ENCODE measurements around the gene TMEM132A. TPM values are rescaled to one million over a fixed set of nuclear protein-coding genes. Genes with fewer than 3 reads are reported as not detected.

The TMEM132A gene
- polyA plus RNA-seq, 1 of the 3 experiments (the other 2 are of a cell fraction) = 66.9 TPM

DNA sequence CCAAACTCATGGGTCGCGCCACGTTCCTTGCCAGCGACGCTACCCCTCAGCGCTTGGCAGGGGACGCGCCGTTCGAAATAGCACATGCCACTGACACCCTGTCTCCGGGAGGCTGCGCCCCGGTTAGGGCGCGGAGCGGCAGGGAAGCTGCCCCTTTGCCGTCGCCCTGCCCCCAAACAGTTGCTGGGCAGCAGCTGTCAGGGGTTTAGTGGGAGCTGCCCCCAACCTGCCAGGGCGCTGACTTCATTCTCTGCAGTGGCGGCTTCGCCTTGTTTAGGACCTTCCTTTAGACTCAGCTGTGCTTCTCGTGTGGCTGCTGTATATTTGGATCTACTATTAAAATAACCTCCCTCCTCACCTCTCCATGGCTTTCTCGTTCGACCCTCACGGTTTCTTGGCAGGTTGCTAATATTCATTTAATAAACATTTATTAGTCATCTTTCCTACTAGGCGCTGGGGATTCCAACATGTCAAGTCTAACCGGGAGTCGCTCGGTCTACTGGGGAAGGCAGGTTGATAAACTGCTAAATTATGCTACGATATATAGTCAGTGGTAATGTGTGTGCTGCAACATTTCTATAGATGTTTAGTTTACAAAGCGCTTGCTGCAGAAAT, 9.5 kb upstream of the TMEM132A start:
- no peaks in the 10 kb centered on the region for H3K9me2 ChIP-seq
- H3K27me3 ChIP-seq (ENCODE audit: insufficient read depth) = no peaks in the 10 kb centered on the region; the same call in 1 of the 2 replicates
- H3K4me1 ChIP-seq (ENCODE audit: control insufficient read depth in 1 of 2, insufficient read depth in 2 of 2, low read depth in 1 of 2, low read length in 1 of 2) = peaks cover 14 to 20% of the 10 kb centered on the region in 2 experiments; a peak in 2 of 4 replicates
- peak overlapping the region; percentile 80 to 87 for H3K4me3 ChIP-seq (ENCODE audit: low read depth in 2 of 2, low read length in 1 of 2)
- POLR2A ChIA-PET = interaction anchor here (2.0 to 2.1 kb wide), 2 partner anchors 9 kb away, joined by 5 to 8 read pairs; partner anchors contain the start of genes PRPF19 and TMEM132A
- peaks cover 43% of the 10 kb centered on the region for H3K79me2 ChIP-seq (ENCODE audit: insufficient read depth)
- DNase-seq = peak; percentile 77
- H2AFZ ChIP-seq (ENCODE audit: low read depth) = peak overlapping the region; percentile 23; the same call in 1 of the 2 replicates
- H3K4me2 ChIP-seq = peak overlapping the region; percentile 98
- 5% methylated on average over 17 of the region's 31 CpGs for WGBS (ENCODE audit: low lambda C conversion rate)
- peak overlapping the region; percentile 76 for H3K9ac ChIP-seq
- CTCF ChIA-PET = interaction anchor here (0.7 to 3.9 kb wide), 10 partner anchors 9 to 272 kb away, joined by 3 to 38 read pairs (median 6); partner anchors contain the start of gene TMEM132A
- H4K20me1 ChIP-seq (ENCODE audit: insufficient read depth) = no peaks in the 10 kb centered on the region; the same call in 1 of the 2 replicates
- no peaks in the 10 kb centered on the region for H3K9me3 ChIP-seq
- no peaks in the 10 kb centered on the region for H3F3A ChIP-seq (replicated peaks; ENCODE audit: insufficient read depth)
- TF ChIP-seq MXI1 (IDR thresholded peaks at IDR 0.05; ENCODE audit: low read depth, low read length) (peak; percentile 35; the same call in 1 of the 2 replicates), NFIC (IDR thresholded peaks at IDR 0.05; ENCODE audit: borderline replicate concordance) (no peak)
- peaks cover 0 to 1% of the 10 kb centered on the region in 2 experiments for H3K36me3 ChIP-seq (replicated peaks in 1 of 2; ENCODE audit: control insufficient read depth in 1 of 2, insufficient read depth in 2 of 2, low read length in 1 of 2)
- H3K27ac ChIP-seq (ENCODE audit: low read depth in 2 of 2, low read length in 1 of 2) = peak overlapping the region; percentile 93 to 100

DNA sequence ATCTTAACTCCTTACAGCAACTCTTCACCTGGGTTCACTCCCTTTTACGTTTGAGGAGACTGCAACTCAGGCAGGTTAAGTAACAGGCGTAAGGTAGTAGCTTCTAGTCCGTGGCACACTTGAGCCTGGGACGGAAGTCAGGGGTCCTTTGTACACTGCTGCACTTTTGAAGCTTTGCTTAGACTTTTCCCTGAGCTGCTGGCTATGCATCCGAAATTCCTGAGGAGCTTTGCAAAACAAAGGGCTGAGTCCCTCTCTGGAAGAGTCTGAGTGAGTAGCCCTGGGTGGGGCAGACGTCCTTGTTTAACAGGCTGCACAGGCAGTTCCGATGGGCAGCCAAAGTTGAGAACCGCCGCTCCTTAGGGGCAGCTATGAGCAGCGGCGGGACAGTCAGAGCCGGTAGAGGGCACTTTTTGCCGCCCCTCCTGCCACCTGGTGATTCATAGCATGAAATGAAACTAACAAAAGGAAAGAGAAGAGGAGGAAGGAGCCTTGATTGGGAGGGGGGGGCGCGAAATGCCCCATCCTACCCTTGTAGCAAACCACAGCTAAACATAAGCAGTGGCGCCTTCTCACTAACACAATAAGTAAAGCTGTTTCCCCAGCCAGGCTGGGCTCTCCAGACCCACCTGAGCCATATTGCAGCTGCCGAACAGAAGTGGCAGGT, 8.9 kb upstream of the TMEM132A start:
- no peaks in the 10 kb centered on the region; the same call in 1 of the 2 replicates for H4K20me1 ChIP-seq (ENCODE audit: insufficient read depth)
- H3K4me2 ChIP-seq = peak overlapping the region; percentile 98
- no peaks in the 10 kb centered on the region; the same call in 1 of the 2 replicates for H3K27me3 ChIP-seq (ENCODE audit: insufficient read depth)
- peaks cover 4 to 8% of the 10 kb centered on the region in 2 experiments for H3K36me3 ChIP-seq (replicated peaks in 1 of 2; ENCODE audit: control insufficient read depth in 1 of 2, insufficient read depth in 2 of 2, low read length in 1 of 2)
- POLR2A ChIA-PET = interaction anchor here (2.1 kb wide), 1 partner anchor 10 kb away, joined by 8 read pairs; the partner anchor contains the start of gene PRPF19
- CTCF ChIA-PET = interaction anchor here (0.7 to 3.9 kb wide), 12 partner anchors 8 to 271 kb away, joined by 3 to 38 read pairs (median 6); partner anchors contain the start of gene TMEM132A
- no peaks in the 10 kb centered on the region for H3K9me3 ChIP-seq
- H3K4me3 ChIP-seq (ENCODE audit: low read depth in 2 of 2, low read length in 1 of 2) = peak overlapping the region; percentile 80 to 87
- H3F3A ChIP-seq (replicated peaks; ENCODE audit: insufficient read depth) = no peaks in the 10 kb centered on the region
- peak overlapping the region in 1 of 2 experiments; percentile 93; a peak in 3 of 4 replicates for H3K27ac ChIP-seq (ENCODE audit: low read depth in 2 of 2, low read length in 1 of 2)
- no peaks in the 10 kb centered on the region for H3K9me2 ChIP-seq
- peaks cover 44% of the 10 kb centered on the region for H3K79me2 ChIP-seq (ENCODE audit: insufficient read depth)
- 31% methylated on average over 11 of the region's 17 CpGs for WGBS (ENCODE audit: low lambda C conversion rate)
- DNase-seq = peak; percentile 65
- peak overlapping the region; percentile 23; the same call in 1 of the 2 replicates for H2AFZ ChIP-seq (ENCODE audit: low read depth)
- H3K4me1 ChIP-seq (ENCODE audit: control insufficient read depth in 1 of 2, insufficient read depth in 2 of 2, low read depth in 1 of 2, low read length in 1 of 2) = peaks cover 14 to 20% of the 10 kb centered on the region in 2 experiments; a peak in 2 of 4 replicates
- H3K9ac ChIP-seq = peak overlapping the region; percentile 76; the same call in 1 of the 2 replicates
- TF ChIP-seq JUND (IDR thresholded peaks at IDR 0.05) (peak; percentile 19; the same call in 1 of the 2 replicates), FOSL2 (IDR thresholded peaks at IDR 0.05; ENCODE audit: borderline replicate concordance, low read depth) (peak; percentile 61; the same call in 1 of the 2 replicates), NFIC (IDR thresholded peaks at IDR 0.05; ENCODE audit: borderline replicate concordance) (no peak), TEAD4 (IDR thresholded peaks at IDR 0.05; ENCODE audit: borderline replicate concordance, insufficient read depth) (no peak), TAF1 (IDR thresholded peaks at IDR 0.05; ENCODE audit: borderline replicate concordance, low read depth, low read length) (no peak), YY1 (IDR thresholded peaks at IDR 0.05; ENCODE audit: low read depth) (no peak), CHD2 (IDR thresholded peaks at IDR 0.05; ENCODE audit: low read length, partially characterized antibody) (no peak), ELF1 (IDR thresholded peaks at IDR 0.05) (no peak), GATA2 (CRISPR knock-in tag; IDR thresholded peaks at IDR 0.05) (no peak), EZH2phosphoT487 (IDR thresholded peaks at IDR 0.05; ENCODE audit: borderline replicate concordance, low read depth) (no peak), MEF2A (IDR thresholded peaks at IDR 0.05; ENCODE audit: borderline replicate concordance, low read depth) (no peak), FOXJ3 (CRISPR knock-in tag; IDR thresholded peaks at IDR 0.05) (no peak), MXI1 (IDR thresholded peaks at IDR 0.05; ENCODE audit: low read depth, low read length) (no peak), NRF1 (IDR thresholded peaks at IDR 0.05; ENCODE audit: low read depth, low read length) (no peak), RCOR1 (IDR thresholded peaks at IDR 0.05; ENCODE audit: low read length) (no peak), RXRA (IDR thresholded peaks at IDR 0.05; ENCODE audit: borderline replicate concordance, low read depth) (no peak), SMC3 (IDR thresholded peaks at IDR 0.05; ENCODE audit: low read depth, low read length) (no peak)
- TF ChIP-seq, protein P1, sequence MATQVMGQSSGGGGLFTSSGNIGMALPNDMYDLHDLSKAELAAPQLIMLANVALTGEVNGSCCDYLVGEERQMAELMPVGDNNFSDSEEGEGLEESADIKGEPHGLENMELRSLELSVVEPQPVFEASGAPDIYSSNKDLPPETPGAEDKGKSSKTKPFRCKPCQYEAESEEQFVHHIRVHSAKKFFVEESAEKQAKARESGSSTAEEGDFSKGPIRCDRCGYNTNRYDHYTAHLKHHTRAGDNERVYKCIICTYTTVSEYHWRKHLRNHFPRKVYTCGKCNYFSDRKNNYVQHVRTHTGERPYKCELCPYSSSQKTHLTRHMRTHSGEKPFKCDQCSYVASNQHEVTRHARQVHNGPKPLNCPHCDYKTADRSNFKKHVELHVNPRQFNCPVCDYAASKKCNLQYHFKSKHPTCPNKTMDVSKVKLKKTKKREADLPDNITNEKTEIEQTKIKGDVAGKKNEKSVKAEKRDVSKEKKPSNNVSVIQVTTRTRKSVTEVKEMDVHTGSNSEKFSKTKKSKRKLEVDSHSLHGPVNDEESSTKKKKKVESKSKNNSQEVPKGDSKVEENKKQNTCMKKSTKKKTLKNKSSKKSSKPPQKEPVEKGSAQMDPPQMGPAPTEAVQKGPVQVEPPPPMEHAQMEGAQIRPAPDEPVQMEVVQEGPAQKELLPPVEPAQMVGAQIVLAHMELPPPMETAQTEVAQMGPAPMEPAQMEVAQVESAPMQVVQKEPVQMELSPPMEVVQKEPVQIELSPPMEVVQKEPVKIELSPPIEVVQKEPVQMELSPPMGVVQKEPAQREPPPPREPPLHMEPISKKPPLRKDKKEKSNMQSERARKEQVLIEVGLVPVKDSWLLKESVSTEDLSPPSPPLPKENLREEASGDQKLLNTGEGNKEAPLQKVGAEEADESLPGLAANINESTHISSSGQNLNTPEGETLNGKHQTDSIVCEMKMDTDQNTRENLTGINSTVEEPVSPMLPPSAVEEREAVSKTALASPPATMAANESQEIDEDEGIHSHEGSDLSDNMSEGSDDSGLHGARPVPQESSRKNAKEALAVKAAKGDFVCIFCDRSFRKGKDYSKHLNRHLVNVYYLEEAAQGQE (IDR thresholded peaks at IDR 0.05; ENCODE audit: low read depth, low read length) = no peak
- TF ChIP-seq, protein P2, sequence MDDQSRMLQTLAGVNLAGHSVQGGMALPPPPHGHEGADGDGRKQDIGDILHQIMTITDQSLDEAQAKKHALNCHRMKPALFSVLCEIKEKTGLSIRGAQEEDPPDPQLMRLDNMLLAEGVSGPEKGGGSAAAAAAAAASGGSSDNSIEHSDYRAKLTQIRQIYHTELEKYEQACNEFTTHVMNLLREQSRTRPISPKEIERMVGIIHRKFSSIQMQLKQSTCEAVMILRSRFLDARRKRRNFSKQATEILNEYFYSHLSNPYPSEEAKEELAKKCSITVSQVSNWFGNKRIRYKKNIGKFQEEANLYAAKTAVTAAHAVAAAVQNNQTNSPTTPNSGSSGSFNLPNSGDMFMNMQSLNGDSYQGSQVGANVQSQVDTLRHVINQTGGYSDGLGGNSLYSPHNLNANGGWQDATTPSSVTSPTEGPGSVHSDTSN (IDR thresholded peaks at IDR 0.05) = no peak
- TF ChIP-seq, protein P3, sequence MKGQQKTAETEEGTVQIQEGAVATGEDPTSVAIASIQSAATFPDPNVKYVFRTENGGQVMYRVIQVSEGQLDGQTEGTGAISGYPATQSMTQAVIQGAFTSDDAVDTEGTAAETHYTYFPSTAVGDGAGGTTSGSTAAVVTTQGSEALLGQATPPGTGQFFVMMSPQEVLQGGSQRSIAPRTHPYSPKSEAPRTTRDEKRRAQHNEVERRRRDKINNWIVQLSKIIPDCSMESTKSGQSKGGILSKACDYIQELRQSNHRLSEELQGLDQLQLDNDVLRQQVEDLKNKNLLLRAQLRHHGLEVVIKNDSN (IDR thresholded peaks at IDR 0.05; ENCODE audit: borderline replicate concordance, low read depth) = no peak
